ENCODE results near the gene CATSPER1.

DNA sequence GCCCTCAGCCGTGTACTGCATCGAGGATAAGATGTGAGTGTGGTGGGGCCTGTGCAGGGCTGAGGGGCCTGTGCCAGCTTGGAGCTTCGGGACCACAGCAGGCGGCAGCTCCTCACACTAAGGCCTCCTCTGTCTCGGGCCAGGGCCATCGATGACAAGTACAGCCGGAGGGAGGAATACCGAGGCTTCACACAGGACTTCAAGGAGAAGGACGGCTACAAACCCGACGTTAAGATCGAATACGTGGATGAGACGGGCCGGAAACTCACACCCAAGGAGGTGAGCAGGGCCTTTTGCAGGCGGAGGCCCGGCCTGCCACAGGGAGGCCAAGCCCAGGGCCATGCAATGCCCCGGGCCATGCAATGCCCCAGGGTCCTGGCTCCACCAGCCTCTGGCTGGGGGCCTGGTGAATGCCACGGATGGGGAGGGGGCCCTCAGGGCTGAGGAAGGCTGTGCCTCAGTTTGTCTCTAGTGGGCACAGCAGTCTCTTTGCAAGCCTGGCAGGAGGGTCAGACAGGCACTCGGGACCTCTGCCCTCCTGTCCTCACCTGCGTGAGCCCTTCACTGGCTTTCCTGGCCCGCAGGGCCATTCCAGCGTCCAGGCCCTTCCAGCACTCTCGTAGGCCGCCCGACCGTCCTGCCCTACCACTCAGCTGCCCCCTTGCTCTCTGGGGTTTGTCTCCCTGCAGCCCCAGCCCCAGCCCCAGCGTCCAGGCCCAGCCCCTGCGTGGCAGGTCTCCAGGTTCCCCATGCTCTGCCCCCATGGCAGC lies 48.5 kb downstream of the CATSPER1 start:
- TF ChIP-seq POLR2AphosphoS5 (IDR thresholded peaks at IDR 0.05; ENCODE audit: borderline replicate concordance, low read depth, low read length) (no peak), FOXP2 (optimal IDR thresholded peaks at IDR 0.05; ENCODE audit: control extremely low read depth, extremely low read length, insufficient read depth) (no peak), EZH2 (IDR thresholded peaks at IDR 0.05) (no peak)

Measured in SK-N-MC (cell line).